ENCODE data around the gene ATAD3A.
A peak's percentile ranks its signal among the peaks of the same experiment; 100 is the strongest.
"Not testable (repeated sequence)": the region's sequence is repeated elsewhere in the genome, so short reads cannot be mapped to it uniquely, and the experiment has no call there.

The ATAD3A gene

DNA sequence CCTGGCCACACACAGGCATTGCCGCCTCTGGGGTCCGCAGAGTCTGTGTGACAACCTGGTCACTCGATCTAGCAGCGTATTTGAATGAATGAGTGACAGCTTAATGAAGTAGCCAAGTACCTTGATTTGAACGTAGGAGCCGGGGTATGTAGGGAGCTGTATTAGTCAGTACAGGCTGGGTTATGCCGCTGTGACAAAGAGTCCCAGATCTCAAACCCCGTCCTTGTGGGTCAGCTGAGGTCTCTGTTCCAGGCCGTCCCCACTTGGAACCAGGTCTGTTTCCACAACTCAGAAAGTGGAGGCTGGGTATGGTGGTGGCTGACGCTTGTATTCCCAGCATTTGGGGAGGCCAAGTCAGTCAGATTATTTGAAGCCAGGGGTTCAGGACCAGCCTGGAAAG lies 20.4 kb upstream of the ATAD3A start:
- Histone ChIP-seq H3K27ac (ENCODE audit: low read length) (no peak overlapping the region), H3K36me3 (ENCODE audit: control insufficient read depth in 1 of 2, insufficient read depth in 2 of 2, low read length in 2 of 2) (peaks cover 12 to 78% of the 10 kb centered on the region in 2 donors), H3K9me3 (ENCODE audit: control insufficient read depth in 1 of 2, low read length in 2 of 2) (peaks cover 0 to 12% of the 10 kb centered on the region in 2 donors), H3K4me1 (ENCODE audit: control insufficient read depth in 1 of 2, insufficient read depth in 2 of 2, low read length in 2 of 2) (no peaks in the 10 kb centered on the region), H3K4me3 (ENCODE audit: low read depth in 1 of 2, low read length in 2 of 2) (no peak overlapping the region), H3K27me3 (ENCODE audit: low read depth, low read length) (no peaks in the 10 kb centered on the region)

- peaks cover 7 to 59% of the 10 kb centered on the region in 2 donors for H3K36me3 ChIP-seq (ENCODE audit: control insufficient read depth in 1 of 2, insufficient read depth in 2 of 2, low read length in 2 of 2)
- peaks cover 0 to 12% of the 10 kb centered on the region in 2 donors for H3K9me3 ChIP-seq (ENCODE audit: control insufficient read depth in 1 of 2, low read length in 2 of 2)
- H3K4me1 ChIP-seq (ENCODE audit: control insufficient read depth in 1 of 2, insufficient read depth in 2 of 2, low read length in 2 of 2); H3K27ac ChIP-seq (ENCODE audit: low read length); H3K4me3 ChIP-seq (ENCODE audit: low read depth in 1 of 2, low read length in 2 of 2); H3K27me3 ChIP-seq (ENCODE audit: low read depth, low read length): not testable (repeated sequence)
These were observed 17.7 kb upstream of the ATAD3A start for GRCh38 chr1:1494311-1494710.

DNA sequence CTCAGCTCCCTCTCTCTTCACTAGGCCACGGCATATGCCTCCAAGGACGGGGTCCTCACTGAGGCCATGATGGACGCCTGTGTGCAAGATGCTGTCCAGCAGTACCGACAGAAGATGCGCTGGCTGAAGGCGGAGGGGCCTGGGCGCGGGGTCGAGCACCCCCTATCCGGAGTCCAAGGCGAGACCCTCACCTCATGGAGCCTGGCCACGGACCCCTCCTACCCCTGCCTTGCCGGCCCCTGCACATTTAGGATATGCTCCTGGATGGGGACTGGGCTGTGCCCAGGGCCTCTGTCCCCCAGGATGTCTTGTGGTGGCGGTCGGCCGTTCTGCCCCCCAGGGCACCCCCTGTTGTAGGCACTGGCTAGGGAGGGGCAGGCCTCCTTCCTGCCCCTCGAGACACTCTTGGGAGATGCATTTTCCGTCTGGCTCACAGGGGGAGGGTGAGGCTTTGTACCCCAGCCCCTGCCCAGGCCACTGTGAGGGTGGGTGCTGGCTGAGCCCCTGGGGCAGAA lies 16.4 kb upstream of the ATAD3A start:
- not testable (repeated sequence) for H3K27me3 ChIP-seq (ENCODE audit: low read depth, low read length); H3K4me1 ChIP-seq (ENCODE audit: control insufficient read depth in 1 of 2, insufficient read depth in 2 of 2, low read length in 2 of 2); H3K4me3 ChIP-seq (ENCODE audit: low read depth in 1 of 2, low read length in 2 of 2); H3K27ac ChIP-seq (ENCODE audit: low read length)
- Histone ChIP-seq H3K36me3 (ENCODE audit: control insufficient read depth in 1 of 2, insufficient read depth in 2 of 2, low read length in 2 of 2) (peaks cover 7 to 48% of the 10 kb centered on the region in 2 donors), H3K9me3 (ENCODE audit: control insufficient read depth in 1 of 2, low read length in 2 of 2) (peaks cover 0 to 12% of the 10 kb centered on the region in 2 donors)

DNA sequence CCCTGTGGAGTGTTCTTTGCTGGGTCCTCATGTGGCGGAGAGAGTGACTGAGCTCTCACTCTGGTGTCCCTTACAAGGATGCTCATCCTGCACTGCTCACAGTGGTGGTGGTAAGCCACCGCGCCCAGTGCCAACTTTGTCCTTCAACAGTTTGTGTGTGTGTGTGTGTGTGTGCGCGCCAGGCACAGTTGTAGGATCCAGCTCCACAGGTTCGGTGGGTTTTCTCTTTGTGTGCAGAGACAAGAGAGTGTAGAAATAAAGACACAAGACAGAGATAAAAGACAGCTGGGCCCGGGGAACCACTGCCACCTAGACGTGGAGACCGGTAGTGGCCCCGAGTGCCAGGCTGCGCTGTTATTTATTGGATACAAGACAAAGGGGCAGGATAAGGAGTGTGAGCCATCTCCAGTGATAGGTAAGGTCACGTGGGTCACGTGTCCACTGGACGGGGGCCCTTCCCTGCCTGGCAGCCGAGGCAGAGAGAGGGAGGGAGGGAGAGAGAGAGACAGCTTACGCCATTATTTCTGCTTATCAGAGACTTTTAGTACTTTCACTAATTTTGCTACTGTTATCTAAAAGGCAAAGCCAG lies 7.1 kb upstream of the ATAD3A start:
- H3K4me3 ChIP-seq (ENCODE audit: low read depth in 1 of 2, low read length in 2 of 2); H3K9me3 ChIP-seq (ENCODE audit: control insufficient read depth in 1 of 2, low read length in 2 of 2); H3K4me1 ChIP-seq (ENCODE audit: control insufficient read depth in 1 of 2, insufficient read depth in 2 of 2, low read length in 2 of 2); H3K27ac ChIP-seq (ENCODE audit: low read length); H3K36me3 ChIP-seq (ENCODE audit: control insufficient read depth in 1 of 2, insufficient read depth in 2 of 2, low read length in 2 of 2); H3K27me3 ChIP-seq (ENCODE audit: low read depth, low read length): not testable (repeated sequence)

DNA sequence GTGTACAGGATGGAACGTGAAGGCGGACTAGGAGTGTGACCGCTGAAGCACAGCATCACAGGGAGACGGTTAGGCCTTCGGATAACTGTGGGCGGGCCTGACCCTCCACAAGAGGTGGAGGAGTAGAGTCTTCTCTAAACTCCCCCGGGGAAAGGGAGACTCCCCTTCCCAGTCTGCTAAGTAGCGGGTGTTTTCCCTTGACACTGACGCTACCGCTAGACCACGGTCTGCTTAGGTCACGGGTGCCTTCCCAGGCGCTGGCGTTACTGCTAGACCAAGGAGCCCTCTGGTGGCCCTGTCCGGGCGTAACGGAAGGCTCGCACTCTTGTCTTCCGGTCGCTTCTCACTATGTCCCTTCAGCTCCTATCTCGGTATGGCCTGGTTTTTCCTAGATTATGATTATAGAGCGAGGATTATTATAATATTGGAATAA lies 6.6 kb upstream of the ATAD3A start:
- not testable (repeated sequence) for H3K9me3 ChIP-seq (ENCODE audit: control insufficient read depth in 1 of 2, low read length in 2 of 2); H3K27me3 ChIP-seq (ENCODE audit: low read depth, low read length); H3K4me1 ChIP-seq (ENCODE audit: control insufficient read depth in 1 of 2, insufficient read depth in 2 of 2, low read length in 2 of 2); H3K36me3 ChIP-seq (ENCODE audit: control insufficient read depth in 1 of 2, insufficient read depth in 2 of 2, low read length in 2 of 2); H3K4me3 ChIP-seq (ENCODE audit: low read depth in 1 of 2, low read length in 2 of 2); H3K27ac ChIP-seq (ENCODE audit: low read length)

GRCh38 chr1:1505801-1506200 lies 6.2 kb upstream of the ATAD3A start:
- H3K27me3 ChIP-seq (ENCODE audit: low read depth, low read length); H3K4me1 ChIP-seq (ENCODE audit: control insufficient read depth in 1 of 2, insufficient read depth in 2 of 2, low read length in 2 of 2); H3K9me3 ChIP-seq (ENCODE audit: control insufficient read depth in 1 of 2, low read length in 2 of 2); H3K36me3 ChIP-seq (ENCODE audit: control insufficient read depth in 1 of 2, insufficient read depth in 2 of 2, low read length in 2 of 2); H3K27ac ChIP-seq (ENCODE audit: low read length); H3K4me3 ChIP-seq (ENCODE audit: low read depth in 1 of 2, low read length in 2 of 2): not testable (repeated sequence)

DNA sequence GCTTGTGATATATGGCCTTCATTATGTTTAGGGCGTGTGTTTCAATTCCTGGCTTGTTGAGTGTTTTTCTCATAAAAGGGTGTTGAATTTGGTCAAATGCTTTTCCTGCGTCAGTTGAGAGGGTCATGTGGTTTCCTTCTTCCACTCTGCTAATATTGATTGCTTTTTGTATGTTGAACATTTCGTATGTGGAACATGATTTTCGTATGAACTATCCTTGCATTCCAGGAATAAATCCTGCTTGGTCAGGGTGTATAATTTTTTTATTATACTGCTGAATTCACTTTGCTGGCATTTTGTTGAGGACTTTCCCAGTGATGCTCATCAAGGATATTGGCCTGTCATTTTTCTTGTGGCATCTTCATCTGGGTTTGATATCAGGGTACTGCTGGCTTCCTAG lies 4.7 kb upstream of the ATAD3A start:
- Histone ChIP-seq H3K27me3 (ENCODE audit: low read depth, low read length) (no peaks in the 10 kb centered on the region), H3K27ac (ENCODE audit: low read length) (no peak overlapping the region), H3K4me1 (ENCODE audit: control insufficient read depth in 1 of 2, insufficient read depth in 2 of 2, low read length in 2 of 2) (peaks cover 0 to 5% of the 10 kb centered on the region in 2 donors), H3K36me3 (ENCODE audit: control insufficient read depth in 1 of 2, insufficient read depth in 2 of 2, low read length in 2 of 2) (no peaks in the 10 kb centered on the region), H3K9me3 (ENCODE audit: control insufficient read depth in 1 of 2, low read length in 2 of 2) (no peaks in the 10 kb centered on the region), H3K4me3 (ENCODE audit: low read depth in 1 of 2, low read length in 2 of 2) (no peak overlapping the region)

- H3K9me3 ChIP-seq (ENCODE audit: control insufficient read depth in 1 of 2, low read length in 2 of 2); H3K4me1 ChIP-seq (ENCODE audit: control insufficient read depth in 1 of 2, insufficient read depth in 2 of 2, low read length in 2 of 2); H3K36me3 ChIP-seq (ENCODE audit: control insufficient read depth in 1 of 2, insufficient read depth in 2 of 2, low read length in 2 of 2); H3K27ac ChIP-seq (ENCODE audit: low read length); H3K4me3 ChIP-seq (ENCODE audit: low read depth in 1 of 2, low read length in 2 of 2); H3K27me3 ChIP-seq (ENCODE audit: low read depth, low read length): not testable (repeated sequence)
These were observed 3.0 kb upstream of the ATAD3A start for GRCh38 chr1:1508775-1509464.

DNA sequence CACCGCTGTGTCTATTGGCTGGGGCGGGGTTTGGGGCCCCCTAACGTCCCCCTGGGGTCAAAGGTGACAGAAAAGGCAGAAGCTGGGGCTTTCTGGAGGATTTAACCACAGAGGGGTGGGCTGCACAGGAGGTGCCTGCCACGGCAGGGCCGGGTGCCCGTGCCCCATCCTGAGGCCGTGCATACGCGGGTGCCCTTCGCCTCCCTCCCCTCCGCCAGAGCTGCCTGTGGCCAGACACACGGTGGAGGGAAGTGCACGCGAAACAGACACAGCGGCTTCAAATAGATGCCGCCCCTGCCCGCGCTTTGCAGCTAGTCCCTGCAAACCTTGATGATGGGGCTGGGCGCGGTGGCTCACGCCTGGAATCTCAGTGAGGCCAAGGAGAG lies 2.5 kb upstream of the ATAD3A start:
- not testable (repeated sequence) for H3K27me3 ChIP-seq (ENCODE audit: low read depth, low read length); H3K4me3 ChIP-seq (ENCODE audit: low read depth in 1 of 2, low read length in 2 of 2); H3K4me1 ChIP-seq (ENCODE audit: control insufficient read depth in 1 of 2, insufficient read depth in 2 of 2, low read length in 2 of 2); H3K27ac ChIP-seq (ENCODE audit: low read length); H3K36me3 ChIP-seq (ENCODE audit: control insufficient read depth in 1 of 2, insufficient read depth in 2 of 2, low read length in 2 of 2); H3K9me3 ChIP-seq (ENCODE audit: control insufficient read depth in 1 of 2, low read length in 2 of 2)

DNA sequence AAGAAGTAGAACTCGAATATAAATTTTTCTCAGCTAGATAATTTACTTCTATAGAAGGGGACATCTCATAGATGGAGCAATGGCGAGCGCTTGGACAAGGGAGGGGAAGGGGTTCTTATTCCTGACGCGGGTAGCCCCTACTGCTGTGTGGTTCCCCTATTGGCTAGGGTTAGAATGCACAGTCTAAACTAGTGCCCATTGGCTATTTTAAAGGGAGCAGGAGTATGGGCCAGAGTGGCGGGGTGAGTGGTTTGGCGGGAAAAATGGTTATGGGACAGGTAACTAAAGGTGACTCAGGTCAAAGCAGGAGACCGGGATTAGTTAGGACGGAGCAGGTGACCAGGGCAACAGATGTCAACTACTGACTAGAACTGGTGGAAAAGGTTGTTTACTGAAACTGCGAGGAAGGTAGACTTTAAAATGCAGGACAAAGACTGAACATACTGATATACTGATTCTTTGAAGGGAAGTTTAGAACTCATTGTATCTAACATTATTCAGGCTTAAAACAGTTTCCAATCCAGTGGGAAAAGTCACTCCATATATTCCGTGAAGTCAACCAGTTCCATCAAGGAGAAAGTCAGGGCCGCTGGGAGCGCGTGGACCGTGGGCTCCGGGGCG lies 940 bp upstream of the ATAD3A start:
- peak overlapping the region; percentile 80 for H3K27ac ChIP-seq (ENCODE audit: low read length)
- H3K9me3 ChIP-seq (ENCODE audit: control insufficient read depth in 1 of 2, low read length in 2 of 2): no peaks in the 10 kb centered on the region

DNA sequence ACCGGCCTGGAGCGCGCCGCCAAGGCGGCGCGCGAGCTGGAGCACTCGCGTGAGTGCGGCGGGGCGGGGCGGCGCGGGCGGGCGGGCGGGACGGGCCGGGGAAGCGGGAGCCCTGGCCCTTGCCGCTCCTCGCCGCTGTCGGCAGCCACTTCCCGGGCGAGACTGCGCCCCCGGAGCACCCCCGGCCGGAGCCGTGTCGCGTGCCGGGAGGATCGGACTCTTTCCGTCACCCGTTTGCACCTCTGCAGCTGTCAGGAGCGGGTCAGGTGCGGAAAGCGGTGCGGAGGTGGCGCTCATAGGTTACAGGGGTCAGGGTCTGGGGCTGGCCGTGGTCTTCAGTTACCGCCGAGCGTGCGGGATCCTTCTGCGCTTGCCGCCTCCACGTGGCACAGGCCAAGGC lies 463 bp downstream of the ATAD3A start:
- not testable (repeated sequence) for H3K4me1 ChIP-seq (ENCODE audit: control insufficient read depth in 1 of 2, insufficient read depth in 2 of 2, low read length in 2 of 2); H3K36me3 ChIP-seq (ENCODE audit: control insufficient read depth in 1 of 2, insufficient read depth in 2 of 2, low read length in 2 of 2); H3K27me3 ChIP-seq (ENCODE audit: low read depth, low read length); H3K9me3 ChIP-seq (ENCODE audit: control insufficient read depth in 1 of 2, low read length in 2 of 2); H3K27ac ChIP-seq (ENCODE audit: low read length)
- H3K4me3 ChIP-seq (ENCODE audit: low read depth in 1 of 2, low read length in 2 of 2): peak overlapping the region in 1 of 2 donors; percentile 81

More for the DNA sequence above, 940 bp upstream of the ATAD3A start:
- H3K4me1 ChIP-seq (ENCODE audit: control insufficient read depth in 1 of 2, insufficient read depth in 2 of 2, low read length in 2 of 2): peaks cover 0 to 9% of the 10 kb centered on the region in 2 donors
- no peaks in the 10 kb centered on the region for H3K36me3 ChIP-seq (ENCODE audit: control insufficient read depth in 1 of 2, insufficient read depth in 2 of 2, low read length in 2 of 2)
- peak overlapping the region; percentile 57 to 81 for H3K4me3 ChIP-seq (ENCODE audit: low read depth in 1 of 2, low read length in 2 of 2)
- no peaks in the 10 kb centered on the region for H3K27me3 ChIP-seq (ENCODE audit: low read depth, low read length)

All from muscle layer of duodenum (tissue), 2 donors.